ENCODE data around the gene TSGA10IP.

GRCh38 chr11:65921033-65921555 is 24.2 kb upstream of the TSGA10IP start:
- TF ChIP-seq CTCF (IDR thresholded peaks at IDR 0.05) (no peak), HMGXB4 (CRISPR knock-in tag; IDR thresholded peaks at IDR 0.05) (no peak), ZNF138 (CRISPR knock-in tag; conservative IDR thresholded peaks at IDR 0.05) (no peak), SOX15 (CRISPR knock-in tag; IDR thresholded peaks at IDR 0.05) (no peak), ZBTB43 (CRISPR knock-in tag; IDR thresholded peaks at IDR 0.05) (no peak), USF1 (CRISPR knock-in tag; IDR thresholded peaks at IDR 0.05) (no peak), ZNF263 (CRISPR knock-in tag; IDR thresholded peaks at IDR 0.05; ENCODE audit: low read depth) (no peak), FOXP4 (CRISPR knock-in tag; IDR thresholded peaks at IDR 0.05) (no peak), USF2 (CRISPR knock-in tag; IDR thresholded peaks at IDR 0.05) (no peak), GABPB1 (CRISPR knock-in tag; IDR thresholded peaks at IDR 0.05) (no peak)
